ENCODE measurements around the gene PRRT2.
"Not testable (repeated sequence)": the region's sequence is repeated elsewhere in the genome, so short reads cannot be mapped to it uniquely, and the experiment has no call there.

PRRT2 gene

DNA sequence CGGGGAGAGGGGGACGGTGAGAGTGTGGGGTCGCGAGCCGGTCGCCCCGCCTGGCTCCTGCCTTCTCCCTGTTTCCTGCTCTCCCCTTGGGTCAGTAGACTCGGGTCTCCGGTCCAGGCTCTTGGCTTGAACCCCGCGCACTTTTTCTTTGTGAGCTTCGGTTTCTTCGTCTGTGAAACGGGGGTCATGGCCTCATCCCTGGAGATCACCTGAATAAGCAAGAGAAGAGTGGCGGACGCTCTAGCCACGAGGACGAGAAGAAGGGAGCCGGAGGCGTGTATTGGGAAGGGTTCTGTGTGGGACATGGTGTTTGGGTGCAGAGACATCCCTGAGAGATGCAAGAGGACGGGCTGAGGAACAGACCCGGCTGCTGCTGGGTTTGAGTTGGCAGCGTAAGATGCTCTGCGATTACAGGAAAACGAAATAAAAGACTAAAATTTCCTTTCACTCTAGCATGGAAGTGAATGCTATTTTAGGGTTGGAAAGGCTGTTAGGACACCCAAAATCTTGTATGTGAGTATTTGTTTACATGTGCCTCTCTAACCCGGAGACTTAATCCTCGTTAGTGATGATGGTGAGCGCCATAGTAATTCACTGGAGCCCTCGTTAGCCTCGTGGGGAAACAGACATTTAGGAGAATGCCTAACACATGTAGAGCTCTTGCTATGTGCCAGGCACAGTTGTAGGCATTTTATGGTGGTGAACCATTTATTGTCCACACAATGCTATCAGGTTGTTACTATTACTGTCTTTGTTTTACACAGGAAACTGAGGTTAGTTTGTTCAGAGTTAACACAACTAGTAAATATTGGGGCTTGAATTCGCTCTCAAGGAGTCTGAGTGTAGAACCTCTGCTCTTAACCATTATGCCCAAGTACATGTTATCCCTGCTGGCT, 20.8 kb upstream of the PRRT2 start:
- DNase-seq (ENCODE audit: low read depth) = peak; percentile 37

DNA sequence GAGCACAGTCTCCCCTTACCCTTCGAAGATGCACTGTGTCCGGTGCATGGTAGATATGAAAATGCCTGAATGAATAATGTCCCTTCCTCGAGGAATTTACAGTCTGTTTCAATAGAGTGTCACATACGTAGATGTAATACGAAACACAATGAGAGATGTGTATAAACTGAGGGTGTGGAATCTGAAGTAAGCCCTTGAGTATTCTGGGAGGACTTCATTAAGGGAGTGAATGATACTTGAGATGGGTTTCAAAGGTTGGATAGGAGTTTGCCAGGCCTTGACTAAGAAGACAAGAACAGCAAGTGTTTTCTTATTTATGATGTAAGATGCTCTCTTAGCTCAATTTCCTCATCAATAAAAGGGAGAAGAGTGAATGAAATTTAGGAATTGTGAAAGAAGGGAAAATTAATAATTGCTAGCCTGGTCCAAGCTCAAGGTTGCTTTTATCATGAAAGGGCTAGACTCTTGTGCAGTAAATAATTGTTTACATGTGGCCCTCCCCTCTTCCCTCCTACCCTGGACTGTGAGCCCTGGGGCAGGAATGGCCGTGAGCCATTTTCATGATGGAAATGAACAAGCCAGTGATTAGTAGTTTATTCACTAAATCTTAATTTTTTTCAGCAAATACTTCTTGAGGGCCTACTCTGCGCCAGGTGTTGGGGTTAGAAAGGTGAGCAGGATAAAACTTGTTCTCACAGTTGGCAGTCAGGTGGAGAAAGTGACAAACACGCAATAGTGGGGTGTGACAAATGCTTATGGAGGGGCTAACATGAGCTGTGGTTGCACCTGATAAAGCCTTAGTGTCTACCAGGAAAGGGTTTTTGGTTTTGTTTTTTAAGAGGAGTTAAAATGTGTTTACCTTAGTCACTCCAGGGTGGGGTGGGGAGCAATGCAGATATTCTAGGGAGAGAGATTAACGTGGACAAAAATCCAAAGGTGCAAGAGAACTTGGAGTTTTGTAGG, 19.9 kb upstream of the PRRT2 start:
- no peak for DNase-seq (ENCODE audit: low read depth)

DNA sequence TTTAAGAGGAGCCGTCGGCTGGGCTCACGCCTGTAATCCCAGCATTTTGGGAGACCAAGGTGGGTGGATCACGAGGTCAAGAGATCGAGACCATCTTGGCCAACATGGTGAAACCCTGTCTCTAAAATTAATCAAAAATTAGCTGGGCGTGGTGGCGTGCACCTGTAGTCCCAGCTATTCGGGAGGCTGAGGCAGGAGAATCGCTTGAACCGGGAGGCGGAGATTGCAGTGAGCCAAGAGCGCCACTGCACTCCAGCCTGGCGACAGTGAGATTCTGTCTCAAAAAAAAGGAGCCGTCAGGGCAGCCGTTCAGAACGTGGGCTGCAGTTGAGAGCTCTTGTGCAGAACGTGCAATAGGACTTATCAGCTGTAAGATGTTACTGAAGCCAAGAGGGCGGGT, 18.8 kb upstream of the PRRT2 start:
- DNase-seq (ENCODE audit: low read depth) = not testable (repeated sequence)

DNA sequence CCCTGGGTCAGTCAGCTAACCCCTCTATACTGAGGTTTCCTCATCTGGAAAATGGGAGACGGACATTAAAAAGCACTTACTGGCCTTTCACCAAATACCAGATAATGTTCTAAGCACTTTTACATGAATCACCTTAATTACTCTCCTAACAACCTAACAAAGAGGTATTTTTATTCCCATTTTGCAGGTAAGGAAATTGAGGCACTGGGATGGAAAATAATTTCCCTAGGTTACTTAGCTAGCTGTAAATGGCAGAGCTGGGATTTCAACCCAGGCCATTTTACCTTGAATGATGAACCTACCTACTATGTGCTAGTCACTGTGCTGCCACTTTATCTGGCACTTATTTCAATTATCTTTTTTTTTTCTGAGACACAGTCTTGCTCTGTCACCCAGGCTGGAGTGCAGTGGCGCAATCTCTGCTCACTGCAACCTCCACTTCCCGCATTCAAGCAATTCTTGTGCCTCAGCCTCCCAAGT, 17.7 kb upstream of the PRRT2 start:
- no peak for DNase-seq (ENCODE audit: low read depth)

GRCh38 chr16:29802416-29802935, 9.5 kb upstream of the PRRT2 start:
- DNase-seq (ENCODE audit: low read depth) = no peak

- DNase-seq (ENCODE audit: low read depth) = no peak
These were observed 8.0 kb upstream of the PRRT2 start for GRCh38 chr16:29804020-29804419.

DNA sequence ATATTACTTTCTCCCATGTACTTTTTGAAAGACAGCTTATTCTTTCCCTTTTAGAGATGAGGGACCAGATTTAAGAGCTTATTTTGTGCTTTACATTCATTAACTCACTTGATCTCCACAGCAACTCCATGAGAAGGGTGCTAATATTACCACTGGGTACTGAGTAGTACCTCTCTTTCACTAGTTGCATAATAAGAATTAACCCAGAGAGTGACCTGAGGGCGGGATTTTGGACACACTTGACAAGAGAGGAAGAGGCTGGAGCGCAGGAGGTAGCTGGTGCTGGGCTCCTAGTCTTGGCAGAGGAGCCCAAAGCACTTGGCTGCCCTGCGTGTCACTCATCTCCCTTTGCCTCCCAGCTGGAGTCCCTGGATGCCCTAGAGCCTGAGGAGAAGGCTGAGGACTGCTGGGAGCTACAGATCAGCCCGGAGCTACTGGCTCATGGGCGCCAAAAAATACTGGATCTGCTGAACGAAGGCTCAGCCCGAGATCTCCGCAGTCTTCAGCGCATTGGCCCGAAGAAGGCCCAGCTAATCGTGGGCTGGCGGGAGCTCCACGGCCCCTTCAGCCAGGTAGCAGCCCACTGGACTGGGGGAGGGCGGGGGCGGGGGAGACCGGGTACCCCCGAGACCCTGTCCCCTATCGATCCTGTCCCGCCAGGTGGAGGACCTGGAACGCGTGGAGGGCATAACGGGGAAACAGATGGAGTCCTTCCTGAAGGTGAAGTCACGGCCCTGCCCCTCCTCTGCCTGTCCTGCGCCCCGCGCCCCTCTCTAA, 7.3 kb upstream of the PRRT2 start:
- peak; percentile 44 for DNase-seq (ENCODE audit: low read depth)

DNA sequence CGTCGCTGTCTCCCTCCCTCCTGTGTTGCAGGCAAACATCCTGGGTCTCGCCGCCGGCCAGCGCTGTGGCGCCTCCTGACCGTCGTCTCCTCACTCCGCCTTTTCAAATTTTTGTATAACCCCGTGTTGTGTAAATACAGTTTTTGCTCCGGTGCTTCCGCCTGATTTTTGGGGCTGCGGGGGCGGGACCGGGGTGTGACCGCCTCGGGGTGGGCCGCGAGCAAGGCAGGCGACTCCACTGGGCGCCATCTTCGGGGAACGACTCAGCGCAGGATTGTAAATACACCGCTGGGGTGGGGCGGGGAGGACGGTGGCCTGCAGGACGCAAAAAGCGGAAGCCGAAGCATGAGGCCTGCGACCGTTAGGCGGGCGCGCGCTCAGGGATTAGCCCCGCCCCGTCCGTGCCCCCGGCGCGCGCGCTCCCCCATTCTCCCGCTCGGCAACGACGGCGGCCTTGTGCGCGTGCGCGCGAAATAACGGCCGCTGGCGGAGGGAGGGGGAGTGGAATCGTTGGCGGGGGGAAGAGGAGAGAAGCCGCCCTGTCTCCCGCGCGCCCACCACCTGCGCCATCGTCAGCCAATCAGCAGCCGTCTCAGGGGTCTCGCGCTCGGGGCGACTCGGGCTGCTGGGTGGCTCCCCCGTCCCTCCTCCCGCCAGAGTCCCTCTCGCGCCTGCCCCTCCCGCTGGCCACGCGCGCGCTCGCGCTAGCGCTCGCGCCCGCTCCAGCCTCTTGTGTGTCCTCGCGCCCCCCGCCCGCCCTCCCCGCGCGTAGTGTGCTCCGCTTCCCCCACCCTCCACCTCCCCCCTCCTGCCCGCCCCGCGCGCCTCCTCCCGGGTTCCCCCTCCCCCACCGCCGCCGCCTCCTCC, 6.5 kb upstream of the PRRT2 start:
- DNase-seq (ENCODE audit: low read depth) = peak; percentile 98

GRCh38 chr16:29806099-29806579, 5.9 kb upstream of the PRRT2 start, which contains the start of gene MAZ:
Gene MAZ (plus strand): TSS chr16:29806529. CDS start chr16:29806702, 173 bp downstream.
- DNase-seq (ENCODE audit: low read depth) = peak; percentile 90

DNA sequence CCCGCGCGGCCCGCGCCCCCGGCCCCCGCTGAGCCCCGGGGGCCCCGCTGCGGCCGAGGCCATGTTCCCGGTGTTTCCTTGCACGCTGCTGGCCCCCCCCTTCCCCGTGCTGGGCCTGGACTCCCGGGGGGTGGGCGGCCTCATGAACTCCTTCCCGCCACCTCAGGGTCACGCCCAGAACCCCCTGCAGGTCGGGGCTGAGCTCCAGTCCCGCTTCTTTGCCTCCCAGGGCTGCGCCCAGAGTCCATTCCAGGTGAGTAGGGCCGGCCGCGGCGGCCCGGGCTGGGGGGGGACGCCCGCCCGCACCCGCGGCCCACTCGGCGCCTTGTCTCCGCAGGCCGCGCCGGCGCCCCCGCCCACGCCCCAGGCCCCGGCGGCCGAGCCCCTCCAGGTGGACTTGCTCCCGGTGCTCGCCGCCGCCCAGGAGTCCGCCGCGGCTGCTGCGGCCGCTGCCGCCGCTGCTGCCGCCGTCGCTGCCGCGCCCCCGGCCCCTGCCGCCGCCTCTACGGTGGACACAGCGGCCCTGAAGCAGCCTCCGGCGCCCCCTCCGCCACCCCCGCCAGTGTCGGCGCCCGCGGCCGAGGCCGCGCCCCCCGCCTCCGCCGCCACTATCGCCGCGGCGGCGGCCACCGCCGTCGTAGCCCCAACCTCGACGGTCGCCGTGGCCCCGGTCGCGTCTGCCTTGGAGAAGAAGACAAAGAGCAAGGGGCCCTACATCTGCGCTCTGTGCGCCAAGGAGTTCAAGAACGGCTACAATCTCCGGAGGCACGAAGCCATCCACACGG, 5.2 kb upstream of the PRRT2 start:
- DNase-seq (ENCODE audit: low read depth) = peak; percentile 75

DNA sequence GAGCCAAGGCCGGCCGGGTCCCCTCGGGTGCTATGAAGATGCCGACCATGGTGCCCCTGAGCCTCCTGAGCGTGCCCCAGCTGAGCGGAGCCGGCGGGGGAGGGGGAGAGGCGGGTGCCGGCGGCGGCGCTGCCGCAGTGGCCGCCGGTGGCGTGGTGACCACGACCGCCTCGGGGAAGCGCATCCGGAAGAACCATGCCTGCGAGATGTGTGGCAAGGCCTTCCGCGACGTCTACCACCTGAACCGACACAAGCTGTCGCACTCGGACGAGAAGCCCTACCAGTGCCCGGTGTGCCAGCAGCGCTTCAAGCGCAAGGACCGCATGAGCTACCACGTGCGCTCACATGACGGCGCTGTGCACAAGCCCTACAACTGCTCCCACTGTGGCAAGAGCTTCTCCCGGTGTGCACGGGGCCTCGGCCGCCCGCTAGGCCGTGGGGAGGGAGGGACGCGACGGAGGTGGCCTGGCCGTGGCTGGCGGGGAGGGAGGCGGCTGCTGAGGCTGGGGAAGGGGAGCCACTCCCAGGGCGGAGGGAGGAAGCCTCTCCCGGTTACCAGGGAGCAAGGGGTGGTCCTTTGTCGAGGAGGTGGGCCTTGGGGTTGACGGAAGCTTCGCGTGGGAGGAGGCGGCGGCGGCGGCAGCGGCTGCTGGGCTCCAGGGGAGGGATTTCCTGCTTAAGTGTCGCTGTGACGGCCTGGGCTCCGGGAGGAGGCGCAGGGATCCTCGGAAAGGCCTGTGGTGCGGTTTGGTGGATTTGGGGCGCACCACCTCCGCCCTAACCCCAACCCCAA, 4.4 kb upstream of the PRRT2 start:
- peak; percentile 92 for DNase-seq (ENCODE audit: low read depth)

DNA sequence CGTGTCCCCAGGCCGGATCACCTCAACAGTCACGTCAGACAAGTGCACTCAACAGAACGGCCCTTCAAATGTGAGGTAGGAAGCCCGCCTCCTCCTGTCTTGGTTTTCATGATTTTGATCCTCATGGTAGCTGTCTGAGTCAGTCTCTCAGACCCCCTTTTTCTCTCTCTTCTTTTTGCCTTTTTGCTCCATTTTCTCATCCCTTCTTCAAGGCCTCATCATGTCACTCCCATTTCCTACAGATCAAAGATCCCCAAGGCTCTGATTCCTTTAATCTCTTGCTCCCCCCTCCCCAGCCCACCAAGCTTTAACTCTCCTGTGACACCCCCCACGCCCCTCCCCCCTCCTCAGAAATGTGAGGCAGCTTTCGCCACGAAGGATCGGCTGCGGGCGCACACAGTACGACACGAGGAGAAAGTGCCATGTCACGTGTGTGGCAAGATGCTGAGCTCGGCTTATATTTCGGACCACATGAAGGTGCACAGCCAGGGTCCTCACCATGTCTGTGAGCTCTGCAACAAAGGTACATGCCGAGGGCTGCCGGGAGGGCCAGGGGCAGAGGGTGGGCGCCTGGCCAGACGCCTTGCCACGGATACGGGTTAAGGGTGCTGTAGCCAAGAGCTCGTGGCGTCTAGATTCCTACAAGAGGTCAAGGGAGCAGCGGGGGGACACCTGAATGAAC, 3.6 kb upstream of the PRRT2 start:
- DNase-seq (ENCODE audit: low read depth) = peak; percentile 16

GRCh38 chr16:29809031-29809747, 2.8 kb upstream of the PRRT2 start:
- peak; percentile 12 for DNase-seq (ENCODE audit: low read depth)

DNA sequence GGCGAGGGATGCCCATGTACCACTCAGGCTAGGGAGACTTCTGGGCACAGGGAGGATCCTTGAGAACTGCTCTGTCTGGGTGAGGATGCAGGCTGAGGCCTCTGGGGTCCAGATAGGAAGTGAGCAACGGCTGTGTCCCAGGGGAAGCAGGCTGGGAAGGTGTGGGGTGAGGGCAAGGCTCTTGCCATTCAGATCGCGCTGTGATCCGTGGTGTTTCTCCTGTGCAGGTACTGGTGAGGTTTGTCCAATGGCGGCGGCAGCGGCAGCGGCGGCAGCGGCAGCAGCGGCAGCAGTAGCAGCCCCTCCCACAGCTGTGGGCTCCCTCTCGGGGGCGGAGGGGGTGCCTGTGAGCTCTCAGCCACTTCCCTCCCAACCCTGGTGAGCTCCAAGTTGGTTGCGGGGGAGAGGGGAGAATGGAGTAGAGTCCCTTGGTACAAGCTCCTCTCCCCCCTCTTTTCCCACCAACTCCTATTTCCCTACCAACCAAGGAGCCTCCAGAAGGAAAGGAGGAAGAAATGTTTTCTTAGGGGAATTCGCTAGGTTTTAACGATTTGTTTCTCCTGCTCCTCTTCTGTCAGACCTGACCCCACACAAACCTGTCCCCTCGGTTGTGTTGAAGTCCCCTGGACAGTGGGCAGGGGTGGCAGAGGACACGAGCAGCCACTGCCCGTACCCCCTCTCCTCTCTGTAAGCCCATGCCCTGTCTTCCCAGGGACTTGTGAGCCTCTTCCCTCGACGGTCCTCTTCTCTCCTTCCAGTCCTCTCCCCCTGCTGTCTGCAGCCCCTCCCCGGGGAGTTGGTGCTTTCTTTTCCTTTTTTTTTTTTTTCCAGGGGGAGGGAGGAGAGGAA, 1.9 kb upstream of the PRRT2 start:
- DNase-seq (ENCODE audit: low read depth) = peak; percentile 57

- no peak for DNase-seq (ENCODE audit: low read depth)
These were observed 1.3 kb upstream of the PRRT2 start for GRCh38 chr16:29810699-29811169.

GRCh38 chr16:29811170-29811895, 660 bp upstream of the PRRT2 start:
- DNase-seq (ENCODE audit: low read depth) = peak; percentile 98

All from ELR (cell line).